GM23338 (cell line): ENCODE data around the gene FIBP. TPM values are rescaled to one million over a fixed set of nuclear protein-coding genes. Genes with fewer than 3 reads are reported as not detected.
A peak's percentile ranks its signal among the peaks of the same experiment; 100 is the strongest.

ENCODE experiments used
- ATAC-seq: fragments of 200-7000 bp; cut with Tn5 transposase; 3 replicates; pipeline ENCODE4 v1.9.1; 2020
- DNase-seq: peaks from one replicate; pipeline ENCODE4 v3.0.0-alpha.2; 2015; ENCODE audit warnings: low spot score
- H2AFZ ChIP-seq: fragments of 200-600 bp; sonication (generic); 2 replicates; pipeline ENCODE4 v1.8.0; 2016; ENCODE audit warnings: antibody characterized with exemption, mild to moderate bottlenecking, moderate library complexity
- H3F3A ChIP-seq: fragments of 200-600 bp; sonication (generic); replicated peaks from 2 replicates; pipeline ENCODE4 v1.8.0; 2017; ENCODE audit warnings: antibody characterized with exemption, mixed run types, low read depth
- H3K27ac ChIP-seq: fragments of 200-600 bp; sonication (generic); 2 replicates; pipeline ENCODE4 v1.6.1; 2016; ENCODE audit warnings: low read depth
- H3K27me3 ChIP-seq: fragments of 200-600 bp; sonication (generic); 2 replicates; pipeline ENCODE4 v1.8.0; 2016; ENCODE audit warnings: mild to moderate bottlenecking, mixed run types, moderate library complexity; ENCODE audit not compliant: insufficient read depth
- H3K36me3 ChIP-seq: fragments of 200-600 bp; sonication (generic); 2 replicates; pipeline ENCODE4 v1.8.0; 2016; ENCODE audit warnings: mild to moderate bottlenecking; ENCODE audit not compliant: insufficient read depth
- H3K4me1 ChIP-seq: fragments of 200-600 bp; sonication (generic); 2 replicates; pipeline ENCODE4 v1.8.0; 2016; ENCODE audit warnings: mild to moderate bottlenecking, moderate library complexity; ENCODE audit not compliant: insufficient read depth
- H3K4me2 ChIP-seq: fragments of 200-600 bp; sonication (generic); 2 replicates; pipeline ENCODE4 v1.7.1; 2017; ENCODE audit warnings: mixed run types
- H3K4me3 ChIP-seq: fragments of 200-600 bp; sonication (generic); 2 replicates; pipeline ENCODE4 v1.6.1; 2016; ENCODE audit warnings: mixed run types
- H3K79me2 ChIP-seq: fragments of 200-600 bp; sonication (generic); replicated peaks from 2 replicates; pipeline ENCODE4 v1.8.0; 2017; ENCODE audit warnings: mild to moderate bottlenecking; ENCODE audit not compliant: insufficient read depth
- H3K9me2 ChIP-seq: fragments of 200-600 bp; sonication (generic); 2 replicates; pipeline ENCODE4 v1.8.0; 2017; ENCODE audit not compliant: insufficient read depth
- H4K20me1 ChIP-seq: fragments of 200-600 bp; sonication (generic); replicated peaks from 2 replicates; pipeline ENCODE4 v1.8.0; 2017; ENCODE audit warnings: mild to moderate bottlenecking; ENCODE audit not compliant: insufficient read depth
- H3K27ac Mint-ChIP-seq: 2 replicates; pipeline ENCODE4 v1.8.0; 2020; ENCODE audit warnings: inconsistent platforms, mild to moderate bottlenecking, moderate library complexity, mixed read lengths
- H3K27me3 Mint-ChIP-seq: 3 replicates; pipeline ENCODE4 v1.8.0; 2022; ENCODE audit warnings: low read depth, mild to moderate bottlenecking, moderate library complexity, mixed read lengths, inconsistent platforms; ENCODE audit not compliant: insufficient read depth, poor library complexity
- H3K36me3 Mint-ChIP-seq: 3 replicates; pipeline ENCODE4 v1.8.0; 2021; ENCODE audit warnings: low read depth, mild to moderate bottlenecking, inconsistent platforms, moderate library complexity, mixed read lengths
- H3K4me1 Mint-ChIP-seq: 3 replicates; pipeline ENCODE4 v1.8.0; 2020; ENCODE audit warnings: mild to moderate bottlenecking, inconsistent platforms, mixed read lengths
- H3K4me3 Mint-ChIP-seq: 3 replicates; pipeline ENCODE4 v1.8.0; 2021; ENCODE audit warnings: moderate library complexity, mild to moderate bottlenecking, inconsistent platforms, mixed read lengths
- H3K9me3 Mint-ChIP-seq: 3 replicates; pipeline ENCODE4 v1.8.0; 2020; ENCODE audit warnings: moderate library complexity, mild to moderate bottlenecking, inconsistent platforms, mixed read lengths
- CREB1 ChIP-seq: fragments of 250-450 bp; sonication (Bioruptor Pico); IDR thresholded peaks from 2 replicates; pipeline ENCODE4 v1.5.0; 2020; ENCODE audit warnings: low read depth, mild to moderate bottlenecking, moderate library complexity
- CTCF ChIP-seq, 2 experiments: fragments of 200-600 bp in 1 of 2; sonication (generic) in 1 of 2; conservative IDR thresholded peaks; 2 replicates each; pipeline versions ENCODE4 v1.5.1 to v1.6.1; 2016 to 2017; ENCODE audit warnings: antibody characterized with exemption in 2 of 2, low read depth in 2 of 2, mild to moderate bottlenecking in 2 of 2, moderate library complexity in 1 of 2
- ETS1 ChIP-seq: IDR thresholded peaks from 2 replicates; pipeline ENCODE4 v1.6.1; 2016; ENCODE audit warnings: antibody characterized with exemption
- JUNB ChIP-seq: IDR thresholded peaks from one replicate; pipeline ENCODE4 v1.6.1; 2016; ENCODE audit warnings: antibody characterized with exemption; ENCODE audit not compliant: unreplicated experiment
- NANOG ChIP-seq: IDR thresholded peaks from 2 replicates; pipeline ENCODE4 v1.6.1; 2016; ENCODE audit warnings: antibody characterized with exemption, borderline replicate concordance
- POLR2AphosphoS5 ChIP-seq: IDR thresholded peaks from 2 replicates; pipeline ENCODE4 v1.6.1; 2016; ENCODE audit warnings: antibody characterized with exemption, low read depth
- STAT1 ChIP-seq: IDR thresholded peaks from one replicate; pipeline ENCODE4 v1.6.1; 2016; ENCODE audit warnings: antibody characterized with exemption; ENCODE audit not compliant: unreplicated experiment
- ZNF114 ChIP-seq: fragments of 250-450 bp; sonication (Bioruptor Pico); IDR thresholded peaks from 2 replicates; pipeline ENCODE4 v1.5.0; 2020; ENCODE audit warnings: mild to moderate bottlenecking, moderate library complexity
- ZNF331 ChIP-seq: fragments of 250-450 bp; sonication (Bioruptor Pico); IDR thresholded peaks from 2 replicates; pipeline ENCODE4 v1.5.0; 2020; ENCODE audit warnings: low read depth, mild to moderate bottlenecking, moderate library complexity
- ZNF462 ChIP-seq: fragments of 250-450 bp; sonication (Bioruptor Pico); IDR thresholded peaks from 2 replicates; pipeline ENCODE4 v1.5.0; 2020; ENCODE audit warnings: mild to moderate bottlenecking, moderate library complexity
- polyA plus RNA-seq: library from polyadenylated mRNA; unstranded; fragments of >200 nt; fragmentation: Nextera tagmentation; extraction: Ambion mirVana; gene quantifications from 2 replicates; pipeline ENCODE4 v1.2.1, GENCODE V29; 2016
- total RNA-seq: library from RNA; depleted of rRNA; stranded (reverse); fragments of >200 nt; shearing (Covaris generic); gene quantifications from 2 replicates; pipeline ENCODE4 v1.2.3, GENCODE V29; 2014

Gene FIBP
- total and polyA plus RNA-seq, 2 experiments from 2014 or later, result 79.0 to 102 TPM

GRCh38 chr11:65868907-65869306, 19.4 kb downstream of the FIBP start:
- Histone ChIP-seq H3K36me3 (no peaks in the 10 kb centered on the region; the same call in 1 of the 2 replicates), H3K9me2 (no peaks in the 10 kb centered on the region), H3K27ac (no peak overlapping the region), H2AFZ (no peak overlapping the region), H4K20me1 (no peaks in the 10 kb centered on the region; the same call in 1 of the 2 replicates), H3K4me2 (no peak overlapping the region), H3F3A (peaks cover 9% of the 10 kb centered on the region; the same call in 1 of the 2 replicates), H3K27me3 (peaks cover 29% of the 10 kb centered on the region), H3K4me1 (no peaks in the 10 kb centered on the region; the same call in 1 of the 2 replicates), H3K79me2 (no peaks in the 10 kb centered on the region), H3K4me3 (no peak overlapping the region)
- ATAC-seq (no peak), DNase-seq (no peak)
- H3K4me3 Mint-ChIP-seq, result no peak overlapping the region; the same call in 2 of the 3 replicates
- peaks cover 8% of the 10 kb centered on the region for H3K4me1 Mint-ChIP-seq
- peaks cover 14% of the 10 kb centered on the region for H3K36me3 Mint-ChIP-seq
- no peak overlapping the region for H3K27ac Mint-ChIP-seq
- H3K27me3 Mint-ChIP-seq, result peaks cover 45% of the 10 kb centered on the region
- no peak for TF ChIP-seq POLR2AphosphoS5
- TF ChIP-seq ZNF114 (CRISPR knock-in tag), result no peak
- no peak for TF ChIP-seq ZNF331
- no peak for TF ChIP-seq STAT1
- TF ChIP-seq CTCF (conservative IDR thresholded peaks at IDR 0.05; ENCODE audit: low read depth in 2 of 2), result no peak
- TF ChIP-seq JUNB, result no peak
- TF ChIP-seq NANOG, result no peak
- TF ChIP-seq CREB1 (CRISPR knock-in tag), result no peak
- H3K9me3 Mint-ChIP-seq, result no peaks in the 10 kb centered on the region; the same call in 2 of the 3 replicates

GRCh38 chr11:65868076-65868667, 20.1 kb downstream of the FIBP start:
- peak overlapping the region; percentile 91 for H3K4me3 Mint-ChIP-seq

More at GRCh38 chr11:65868076-65868667, 20.1 kb downstream of the FIBP start:
- H3K4me1 Mint-ChIP-seq, result peaks cover 8% of the 10 kb centered on the region
- DNase-seq, result peak; percentile 88
- Histone ChIP-seq H3F3A (peaks cover 9% of the 10 kb centered on the region; the same call in 1 of the 2 replicates), H3K4me2 (peak overlapping the region; percentile 96), H3K27me3 (peaks cover 29% of the 10 kb centered on the region), H3K4me1 (no peaks in the 10 kb centered on the region), H2AFZ (peak overlapping the region; percentile 83; the same call in 1 of the 2 replicates), H3K4me3 (peak overlapping the region; percentile 92), H3K79me2 (no peaks in the 10 kb centered on the region), H3K27ac (no peak overlapping the region), H4K20me1 (no peaks in the 10 kb centered on the region; the same call in 1 of the 2 replicates), H3K9me2 (no peaks in the 10 kb centered on the region), H3K36me3 (no peaks in the 10 kb centered on the region; the same call in 1 of the 2 replicates)
- ATAC-seq, result peak; percentile 73
- H3K9me3 Mint-ChIP-seq, result no peaks in the 10 kb centered on the region; the same call in 2 of the 3 replicates
- H3K36me3 Mint-ChIP-seq, result peaks cover 21% of the 10 kb centered on the region
- TF ChIP-seq ZNF462 (no peak), ETS1 (peak; percentile 92), POLR2AphosphoS5 (peak; percentile 26; the same call in 1 of the 2 replicates), JUNB (no peak)
- H3K27ac Mint-ChIP-seq, result 0 out of 2 replicates have a peak overlapping the region, but pooled peaks have one; percentile 82
- H3K27me3 Mint-ChIP-seq, result peaks cover 43% of the 10 kb centered on the region
